PFSK-1 (cell line): Measurements from ENCODE around the gene IQGAP3.

Experiments used
- FOXP2 ChIP-seq: optimal IDR thresholded peaks from 2 replicates; pipeline ENCODE3; 2011; ENCODE audit warnings: borderline replicate concordance, control low read depth, inconsistent platforms; ENCODE audit not compliant: insufficient read depth; ENCODE audit errors: extremely low read length, extremely low read depth
- POLR2AphosphoS5 ChIP-seq: IDR thresholded peaks from 2 replicates; pipeline ENCODE4 v1.6.1; 2012; ENCODE audit warnings: low read depth, mild to moderate bottlenecking, control low read depth, low read length, moderate library complexity
- SIN3A ChIP-seq: IDR thresholded peaks from 2 replicates; pipeline ENCODE4 v1.6.1; 2012; ENCODE audit warnings: mild to moderate bottlenecking, low read length, moderate library complexity, borderline replicate concordance; ENCODE audit not compliant: insufficient read depth
- TAF1 ChIP-seq: IDR thresholded peaks from 2 replicates; pipeline ENCODE4 v1.6.1; 2012; ENCODE audit warnings: low read length, control low read depth, borderline replicate concordance; ENCODE audit not compliant: insufficient read depth
- TF ChIP-seq, protein P1 (sequence below), 2 experiments: IDR thresholded peaks; 2 replicates each; pipeline versions ENCODE4 v1.6.1 to v1.8.0; 2011 to 2012; ENCODE audit warnings: low read depth in 2 of 2, low read length in 2 of 2, control low read depth in 1 of 2, inconsistent platforms in 1 of 2, mild to moderate bottlenecking in 1 of 2, moderate library complexity in 1 of 2; ENCODE audit not compliant: insufficient read depth in 1 of 2

DNA sequence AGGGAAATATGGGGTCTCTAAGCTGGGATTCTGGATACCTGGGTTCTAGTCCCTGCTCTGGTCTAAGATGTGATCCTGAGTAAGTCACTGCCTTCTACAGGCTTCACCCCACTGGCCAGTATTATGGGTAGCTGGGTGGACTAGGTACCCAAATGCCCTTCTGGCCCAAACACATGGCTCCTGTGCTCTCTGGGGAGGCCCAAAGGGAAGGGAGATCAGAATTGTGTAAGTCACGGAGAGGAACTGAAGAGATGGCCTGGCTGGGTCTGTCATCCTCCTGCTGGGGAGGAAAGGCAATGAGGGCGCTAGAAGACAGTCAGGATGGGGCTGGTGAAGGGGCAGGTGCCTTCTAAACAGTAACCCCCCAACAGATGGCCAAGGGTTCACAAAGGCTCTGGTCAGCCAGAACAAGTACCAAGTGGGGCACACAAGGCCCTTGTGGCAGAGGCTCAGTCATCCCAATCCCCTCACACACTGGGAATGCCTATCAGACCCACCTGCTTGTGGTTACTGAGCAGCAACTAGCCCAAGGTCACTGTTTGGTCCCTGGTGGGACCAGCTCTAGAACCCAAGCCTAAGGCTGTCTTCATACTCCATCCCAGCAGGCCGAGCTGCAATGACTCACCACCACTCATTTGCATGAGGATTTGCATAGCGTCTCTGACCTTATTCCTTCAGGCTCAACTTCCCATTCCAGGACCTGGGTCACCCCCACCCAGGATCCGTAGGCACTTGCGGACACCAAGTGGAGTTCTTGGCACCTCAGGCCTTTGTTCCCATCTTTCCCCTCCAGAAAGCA, 81.0 kb downstream of the IQGAP3 start:
- TF ChIP-seq POLR2AphosphoS5: no peak
- no peak for TF ChIP-seq SIN3A
- TF ChIP-seq TAF1: no peak
- TF ChIP-seq, protein P1, sequence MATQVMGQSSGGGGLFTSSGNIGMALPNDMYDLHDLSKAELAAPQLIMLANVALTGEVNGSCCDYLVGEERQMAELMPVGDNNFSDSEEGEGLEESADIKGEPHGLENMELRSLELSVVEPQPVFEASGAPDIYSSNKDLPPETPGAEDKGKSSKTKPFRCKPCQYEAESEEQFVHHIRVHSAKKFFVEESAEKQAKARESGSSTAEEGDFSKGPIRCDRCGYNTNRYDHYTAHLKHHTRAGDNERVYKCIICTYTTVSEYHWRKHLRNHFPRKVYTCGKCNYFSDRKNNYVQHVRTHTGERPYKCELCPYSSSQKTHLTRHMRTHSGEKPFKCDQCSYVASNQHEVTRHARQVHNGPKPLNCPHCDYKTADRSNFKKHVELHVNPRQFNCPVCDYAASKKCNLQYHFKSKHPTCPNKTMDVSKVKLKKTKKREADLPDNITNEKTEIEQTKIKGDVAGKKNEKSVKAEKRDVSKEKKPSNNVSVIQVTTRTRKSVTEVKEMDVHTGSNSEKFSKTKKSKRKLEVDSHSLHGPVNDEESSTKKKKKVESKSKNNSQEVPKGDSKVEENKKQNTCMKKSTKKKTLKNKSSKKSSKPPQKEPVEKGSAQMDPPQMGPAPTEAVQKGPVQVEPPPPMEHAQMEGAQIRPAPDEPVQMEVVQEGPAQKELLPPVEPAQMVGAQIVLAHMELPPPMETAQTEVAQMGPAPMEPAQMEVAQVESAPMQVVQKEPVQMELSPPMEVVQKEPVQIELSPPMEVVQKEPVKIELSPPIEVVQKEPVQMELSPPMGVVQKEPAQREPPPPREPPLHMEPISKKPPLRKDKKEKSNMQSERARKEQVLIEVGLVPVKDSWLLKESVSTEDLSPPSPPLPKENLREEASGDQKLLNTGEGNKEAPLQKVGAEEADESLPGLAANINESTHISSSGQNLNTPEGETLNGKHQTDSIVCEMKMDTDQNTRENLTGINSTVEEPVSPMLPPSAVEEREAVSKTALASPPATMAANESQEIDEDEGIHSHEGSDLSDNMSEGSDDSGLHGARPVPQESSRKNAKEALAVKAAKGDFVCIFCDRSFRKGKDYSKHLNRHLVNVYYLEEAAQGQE (IDR thresholded peaks at IDR 0.05; ENCODE audit: insufficient read depth in 1 of 2, low read depth in 2 of 2, low read length in 2 of 2): no peak
- TF ChIP-seq FOXP2: no peak
